Astrocyte (in vitro differentiated cells and primary cell): Measurements from ENCODE around the gene SCAMP4. TPM values are rescaled to one million over a fixed set of nuclear protein-coding genes. Genes with fewer than 3 reads are reported as not detected.

ENCODE experiments used
- DNase-seq: peaks from one replicate; pipeline ENCODE4 v3.0.0-alpha.2; 2010; ENCODE audit warnings: low read depth
- FAIRE-seq: peaks from 2 replicates; lab custom pipeline; 2011; peaks lifted over from hg19 to GRCh38; lab: Jason Lieb, UNC
- H2AFZ ChIP-seq: 2 replicates; pipeline ENCODE4 v1.6.0; 2012; ENCODE audit warnings: low read depth, low read length, inconsistent platforms
- H3K27ac ChIP-seq: 2 replicates; pipeline ENCODE4 v1.5.1; 2011; ENCODE audit warnings: low read depth, low read length, inconsistent platforms
- H3K27me3 ChIP-seq: 2 replicates; pipeline ENCODE4 v1.6.0; 2011; ENCODE audit warnings: low read length, inconsistent platforms; ENCODE audit not compliant: insufficient read depth
- H3K36me3 ChIP-seq: 2 replicates; pipeline ENCODE4 v1.5.1; 2011; ENCODE audit warnings: low read length, inconsistent platforms; ENCODE audit not compliant: insufficient read depth
- H3K4me1 ChIP-seq: 2 replicates; pipeline ENCODE4 v1.5.1; 2011; ENCODE audit warnings: low read length, inconsistent platforms; ENCODE audit not compliant: insufficient read depth
- H3K4me2 ChIP-seq: 2 replicates; pipeline ENCODE4 v1.6.0; 2012; ENCODE audit warnings: low read length, inconsistent platforms
- H3K4me3 ChIP-seq: 2 replicates; pipeline ENCODE4 v1.5.1; 2011; ENCODE audit warnings: low read depth, mild to moderate bottlenecking, low read length, inconsistent platforms; ENCODE audit not compliant: insufficient read depth
- H3K79me2 ChIP-seq: 2 replicates; pipeline ENCODE4 v1.6.0; 2012; ENCODE audit warnings: mild to moderate bottlenecking, low read length, inconsistent platforms; ENCODE audit not compliant: insufficient read depth
- H3K9ac ChIP-seq: 2 replicates; pipeline ENCODE4 v1.6.0; 2012; ENCODE audit warnings: mild to moderate bottlenecking, low read length, inconsistent platforms
- H3K9me3 ChIP-seq: 2 replicates; pipeline ENCODE4 v1.5.1; 2012; ENCODE audit warnings: low read depth, mild to moderate bottlenecking, low read length, inconsistent platforms; ENCODE audit not compliant: insufficient read depth
- H4K20me1 ChIP-seq: 2 replicates; pipeline ENCODE4 v1.6.0; 2012; ENCODE audit warnings: low read length, inconsistent platforms; ENCODE audit not compliant: insufficient read depth
- H3K27ac Mint-ChIP-seq: one replicate; pipeline ENCODE4 v1.8.0; 2021; ENCODE audit warnings: mild to moderate bottlenecking, mixed read lengths; ENCODE audit not compliant: unreplicated experiment
- H3K27me3 Mint-ChIP-seq: one replicate; pipeline ENCODE4 v1.8.0; 2021; ENCODE audit warnings: low read depth, mixed read lengths; ENCODE audit not compliant: unreplicated experiment
- H3K36me3 Mint-ChIP-seq: one replicate; pipeline ENCODE4 v1.8.0; 2021; ENCODE audit warnings: low read depth, mixed read lengths; ENCODE audit not compliant: unreplicated experiment
- H3K4me1 Mint-ChIP-seq: one replicate; pipeline ENCODE4 v1.8.0; 2021; ENCODE audit warnings: low read depth, mixed read lengths; ENCODE audit not compliant: unreplicated experiment
- H3K4me3 Mint-ChIP-seq: one replicate; pipeline ENCODE4 v1.8.0; 2021; ENCODE audit warnings: mild to moderate bottlenecking, moderate library complexity, mixed read lengths; ENCODE audit not compliant: unreplicated experiment
- H3K9me3 Mint-ChIP-seq: one replicate; pipeline ENCODE4 v1.8.0; 2021; ENCODE audit warnings: mild to moderate bottlenecking, mixed read lengths; ENCODE audit not compliant: unreplicated experiment
- CTCF ChIP-seq: IDR thresholded peaks from 2 replicates; pipeline ENCODE4 v1.5.1; 2011; ENCODE audit warnings: low read depth, mild to moderate bottlenecking, inconsistent platforms, low read length, moderate library complexity; ENCODE audit not compliant: insufficient read depth
- EZH2 ChIP-seq: IDR thresholded peaks from 2 replicates; pipeline ENCODE4 v1.6.1; 2012; ENCODE audit warnings: mild to moderate bottlenecking, low read length, inconsistent platforms; ENCODE audit not compliant: insufficient read depth
- total RNA-seq: library from RNA; stranded (reverse); gene quantifications from 2 replicates; pipeline ENCODE4 v1.2.1, GENCODE V29; 2021

The SCAMP4 gene
- total RNA-seq, 1 donor from 2014 or later: 72.2 TPM

- Histone ChIP-seq H3K9ac (no peak overlapping the region), H3K4me1 (no peaks in the 10 kb centered on the region), H3K79me2 (peaks cover 91% of the 10 kb centered on the region), H4K20me1 (peaks cover 92% of the 10 kb centered on the region), H3K27ac (no peak overlapping the region), H3K4me2 (no peak overlapping the region), H3K36me3 (no peaks in the 10 kb centered on the region), H3K4me3 (no peak overlapping the region), H3K27me3 (no peaks in the 10 kb centered on the region), H2AFZ (no peak overlapping the region), H3K9me3 (no peaks in the 10 kb centered on the region)
- Mint-ChIP-seq H3K9me3 (no peaks in the 10 kb centered on the region), H3K4me3 (no peak overlapping the region), H3K27me3 (no peaks in the 10 kb centered on the region), H3K36me3 (peaks cover 4% of the 10 kb centered on the region), H3K27ac (no peak overlapping the region), H3K4me1 (peaks cover 1% of the 10 kb centered on the region)
- TF ChIP-seq CTCF: no peak
- no peak for TF ChIP-seq EZH2
- no peak for FAIRE-seq
- no peak for DNase-seq
These were observed 47.4 kb downstream of the SCAMP4 start for GRCh38 chr19:1952635-1953034.

- Histone ChIP-seq H3K4me1 (no peaks in the 10 kb centered on the region), H3K4me3 (no peak overlapping the region), H3K27ac (no peak overlapping the region), H3K79me2 (peaks cover 91% of the 10 kb centered on the region), H3K9ac (no peak overlapping the region), H4K20me1 (peaks cover 92% of the 10 kb centered on the region), H3K9me3 (no peaks in the 10 kb centered on the region), H3K4me2 (no peak overlapping the region), H2AFZ (no peak overlapping the region), H3K36me3 (no peaks in the 10 kb centered on the region), H3K27me3 (no peaks in the 10 kb centered on the region)
- no peak overlapping the region for H3K4me3 Mint-ChIP-seq
- TF ChIP-seq EZH2 (no peak), CTCF (no peak)
- no peaks in the 10 kb centered on the region for H3K27me3 Mint-ChIP-seq
- FAIRE-seq: no peak
- no peak for DNase-seq
- H3K4me1 Mint-ChIP-seq: peaks cover 1% of the 10 kb centered on the region
- H3K36me3 Mint-ChIP-seq: peaks cover 4% of the 10 kb centered on the region
- no peak overlapping the region for H3K27ac Mint-ChIP-seq
- no peaks in the 10 kb centered on the region for H3K9me3 Mint-ChIP-seq
These were observed 47.8 kb downstream of the SCAMP4 start for GRCh38 chr19:1953037-1953436.

GRCh38 chr19:1953441-1954094, 48.4 kb downstream of the SCAMP4 start:
- Histone ChIP-seq H3K79me2 (peaks cover 90% of the 10 kb centered on the region), H3K4me1 (no peaks in the 10 kb centered on the region), H3K4me3 (no peak overlapping the region), H3K4me2 (no peak overlapping the region), H3K9ac (no peak overlapping the region), H4K20me1 (peaks cover 90% of the 10 kb centered on the region), H2AFZ (no peak overlapping the region), H3K27ac (no peak overlapping the region), H3K27me3 (no peaks in the 10 kb centered on the region), H3K36me3 (no peaks in the 10 kb centered on the region), H3K9me3 (no peaks in the 10 kb centered on the region)
- FAIRE-seq (no peak), DNase-seq (no peak)
- Mint-ChIP-seq H3K9me3 (no peaks in the 10 kb centered on the region), H3K4me3 (no peak overlapping the region), H3K27ac (no peak overlapping the region), H3K36me3 (peaks cover 4% of the 10 kb centered on the region), H3K27me3 (no peaks in the 10 kb centered on the region), H3K4me1 (peaks cover 1% of the 10 kb centered on the region)
- no peak for TF ChIP-seq EZH2
- no peak for TF ChIP-seq CTCF
